Peyer's patch (tissue), 4 donors: ENCODE results near the gene FKTN.

Experiments
- CTCF ChIP-seq, 6 experiments: fragments of 450-650 bp in 4 of 6; fragments of 200-600 bp in 2 of 6; sonication (generic) in 1 of 6; IDR thresholded peaks; one replicate each; pipeline ENCODE4 v1.5.1; 2017 to 2019; ENCODE audit warnings: antibody characterized with exemption in 6 of 6, mild to moderate bottlenecking in 3 of 6, moderate library complexity in 1 of 6
- POLR2A ChIP-seq, 2 donors: fragments of 450-650 bp; IDR thresholded peaks; one replicate each; pipeline ENCODE4 v1.5.1; 2017; ENCODE audit warnings: antibody characterized with exemption in 2 of 2, mild to moderate bottlenecking in 2 of 2, moderate library complexity in 2 of 2

- no peak for TF ChIP-seq CTCF (IDR thresholded peaks at IDR 0.05)
- TF ChIP-seq POLR2A (IDR thresholded peaks at IDR 0.05), result no peak
Observed at GRCh38 chr9:105686936-105687335, 129.0 kb downstream of the FKTN start.
